ENCODE measurements around the gene NR2E1.
A peak's percentile ranks its signal among the peaks of the same experiment; 100 is the strongest.

Gene NR2E1

GRCh38 chr6:108171918-108172516 is 6.2 kb downstream of the NR2E1 start:
- no peak for TF ChIP-seq CTCF (IDR thresholded peaks at IDR 0.05; ENCODE audit: borderline replicate concordance, insufficient read depth, low read depth, low read length)
- no peak overlapping the region for H3K4me3 ChIP-seq (ENCODE audit: low read depth, low read length)

- no peak for TF ChIP-seq CTCF (IDR thresholded peaks at IDR 0.05; ENCODE audit: borderline replicate concordance, insufficient read depth, low read depth, low read length)
- no peak overlapping the region for H3K4me3 ChIP-seq (ENCODE audit: low read depth, low read length)
Measured at GRCh38 chr6:108174371-108175175, 8.8 kb downstream of the NR2E1 start.

GRCh38 chr6:108175176-108175591 is 9.4 kb downstream of the NR2E1 start:
- no peak overlapping the region for H3K4me3 ChIP-seq (ENCODE audit: low read depth, low read length)
- no peak for TF ChIP-seq CTCF (IDR thresholded peaks at IDR 0.05; ENCODE audit: borderline replicate concordance, insufficient read depth, low read depth, low read length)

GRCh38 chr6:108175592-108176279 is 9.9 kb downstream of the NR2E1 start:
- no peak overlapping the region for H3K4me3 ChIP-seq (ENCODE audit: low read depth, low read length)

GRCh38 chr6:108176281-108177089 is 10.7 kb downstream of the NR2E1 start:
- TF ChIP-seq CTCF (IDR thresholded peaks at IDR 0.05; ENCODE audit: borderline replicate concordance, insufficient read depth, low read depth, low read length) = no peak
- no peak overlapping the region for H3K4me3 ChIP-seq (ENCODE audit: low read depth, low read length)

More at GRCh38 chr6:108175592-108176279, 9.9 kb downstream of the NR2E1 start:
- 0 out of 2 replicates have a peak, but pooled peaks have one; percentile 29 for TF ChIP-seq CTCF (IDR thresholded peaks at IDR 0.05; ENCODE audit: borderline replicate concordance, insufficient read depth, low read depth, low read length)

- H3K4me3 ChIP-seq (ENCODE audit: low read depth, low read length) = no peak overlapping the region
- no peak for TF ChIP-seq CTCF (IDR thresholded peaks at IDR 0.05; ENCODE audit: borderline replicate concordance, insufficient read depth, low read depth, low read length)
Measured at GRCh38 chr6:108179741-108180140, 13.9 kb downstream of the NR2E1 start.
